ENCODE results near the gene GINS3. TPM values are rescaled to one million over a fixed set of nuclear protein-coding genes. Genes with fewer than 3 reads are reported as not detected.

GINS3 gene
- total and polyA plus RNA-seq, 10 of the 15 experiments (the other 5 are each of a cell fraction or from before 2014, with no cell fraction given) = 13.6 to 22.4 (median 15.6) TPM

GRCh38 chr16:58421059-58421458 lies 28.8 kb downstream of the GINS3 start:
- Histone ChIP-seq H3K9me3 (replicated peaks; ENCODE audit: control insufficient read depth, insufficient read depth, low read length) (no peaks in the 10 kb centered on the region), H3K79me2 (ENCODE audit: control insufficient read depth, insufficient read depth, low read length) (no peaks in the 10 kb centered on the region), H3K27ac (ENCODE audit: control insufficient read depth, insufficient read depth) (no peak overlapping the region), H3K36me3 (ENCODE audit: control insufficient read depth in 2 of 2, insufficient read depth in 2 of 2, low read length in 1 of 2) (no peaks in the 10 kb centered on the region), H3K9ac (ENCODE audit: control insufficient read depth, insufficient read depth, low read length) (no peak overlapping the region), H2AFZ (ENCODE audit: control insufficient read depth, low read depth, low read length) (no peak overlapping the region), H3K4me3 (no peak overlapping the region), H3K4me2 (ENCODE audit: control insufficient read depth, insufficient read depth) (no peak overlapping the region), H3K4me1 (ENCODE audit: control insufficient read depth, insufficient read depth, low read length) (peaks cover 12% of the 10 kb centered on the region), H4K20me1 (ENCODE audit: control insufficient read depth, insufficient read depth) (no peaks in the 10 kb centered on the region), H3K27me3 (replicated peaks in 1 of 2; ENCODE audit: control insufficient read depth in 2 of 2, insufficient read depth in 2 of 2, low read length in 1 of 2) (no peaks in the 10 kb centered on the region)
- ChIA-PET POLR2A (no interaction called here), SMC1A (ENCODE audit: uncharacterized antibody, unreplicated experiment) (interaction anchor here (0.6 kb wide), 2 partner anchors 38 to 85 kb away, joined by 3 read pairs; no protein-coding TSS in a partner anchor), CTCF (interaction anchor here (1.2 kb wide), 1 partner anchor 84 kb away, joined by 3 read pairs; no protein-coding TSS in a partner anchor), RAD21 (ENCODE audit: unreplicated experiment) (no interaction called here)
- ATAC-seq = no peak
- in situ Hi-C loops (cut with MboI) (no loop called here), intact Hi-C loops (cut with micrococcal nuclease; ENCODE audit: unreplicated experiment) (no loop called here)
- 30% methylated on average over 7 of the region's 7 CpGs for whole genome bisulfite sequencing (ENCODE audit: insufficient coverage, insufficient replicate concordance, low lambda C conversion rate, missing lambda C conversion rate)
- DNase-seq (ENCODE audit: low read depth, low spot score) = no peak
- TF ChIP-seq JUNB (IDR thresholded peaks at IDR 0.05) = no peak
- TF ChIP-seq BCLAF1 (IDR thresholded peaks at IDR 0.05) = no peak
- no peak for TF ChIP-seq HCFC1 (IDR thresholded peaks at IDR 0.05; ENCODE audit: low read length)
- no peak for TF ChIP-seq SPI1 (IDR thresholded peaks at IDR 0.05; ENCODE audit: borderline replicate concordance, insufficient read depth, low read depth, low read length)
- TF ChIP-seq EED (IDR thresholded peaks at IDR 0.05; ENCODE audit: low read depth) = no peak
- TF ChIP-seq MYC (IDR thresholded peaks at IDR 0.05; ENCODE audit: insufficient read depth, insufficient read length, insufficient replicate concordance, low read length, severe bottlenecking) = no peak
- no peak for TF ChIP-seq JUND (IDR thresholded peaks at IDR 0.05; ENCODE audit: low read depth, low read length)
- TF ChIP-seq PBX3 (IDR thresholded peaks at IDR 0.05; ENCODE audit: insufficient replicate concordance, low read depth, low read length) = no peak
- no TSS peak for BruUV-seq (replicated peaks)
- no peak for FAIRE-seq
